Fibroblast of gingiva (primary cell): ENCODE results near the gene CUBN.

Experiments
- DNase-seq: peaks from one replicate; pipeline ENCODE4 v3.0.0-alpha.2; 2011; ENCODE audit warnings: low read depth

The CUBN gene

GRCh38 chr10:17129741-17130140 is at the start of gene CUBN:
Gene CUBN (minus strand): TSS chr10:17129811. CDS start chr10:17129765, 46 bp downstream.
- no peak for DNase-seq

GRCh38 chr10:17179002-17179401 is 49.4 kb upstream of the CUBN start:
- no peak for DNase-seq

- DNase-seq, result no peak
These were observed 48.4 kb upstream of the CUBN start for GRCh38 chr10:17178006-17178405.

GRCh38 chr10:17177014-17177413 is 47.4 kb upstream of the CUBN start:
- no peak for DNase-seq

GRCh38 chr10:17176091-17176490 is 46.5 kb upstream of the CUBN start:
- peak; percentile 40 for DNase-seq

GRCh38 chr10:17175551-17175950 is 45.9 kb upstream of the CUBN start:
- DNase-seq, result peak; percentile 17

GRCh38 chr10:17174626-17175025 is 45.0 kb upstream of the CUBN start:
- no peak for DNase-seq

- DNase-seq, result no peak
These were observed 41.6 kb upstream of the CUBN start for GRCh38 chr10:17171141-17171641.

- DNase-seq, result no peak
These were observed 40.2 kb upstream of the CUBN start for GRCh38 chr10:17169803-17170202.

- no peak for DNase-seq
These were observed 37.1 kb upstream of the CUBN start for GRCh38 chr10:17166699-17167098.

GRCh38 chr10:17162828-17163227 is 33.2 kb upstream of the CUBN start:
- DNase-seq, result no peak

GRCh38 chr10:17161775-17162174 is 32.2 kb upstream of the CUBN start:
- DNase-seq, result no peak

- DNase-seq, result no peak
These were observed 27.4 kb upstream of the CUBN start for GRCh38 chr10:17157024-17157423.

GRCh38 chr10:17155826-17156225 is 26.2 kb upstream of the CUBN start:
- no peak for DNase-seq

- no peak for DNase-seq
These were observed 24.5 kb upstream of the CUBN start for GRCh38 chr10:17154116-17154515.

GRCh38 chr10:17153321-17153720 is 23.7 kb upstream of the CUBN start:
- no peak for DNase-seq

- no peak for DNase-seq
These were observed 22.1 kb upstream of the CUBN start for GRCh38 chr10:17151716-17152115.

- no peak for DNase-seq
These were observed 18.4 kb upstream of the CUBN start for GRCh38 chr10:17147884-17148489.

- DNase-seq, result peak; percentile 46
These were observed 17.3 kb upstream of the CUBN start for GRCh38 chr10:17146892-17147291.

GRCh38 chr10:17145239-17145638 is 15.6 kb upstream of the CUBN start:
- DNase-seq, result no peak

- DNase-seq, result no peak
These were observed 15.1 kb upstream of the CUBN start for GRCh38 chr10:17144757-17145156.

- no peak for DNase-seq
These were observed 14.4 kb upstream of the CUBN start for GRCh38 chr10:17144032-17144431.

- peak; percentile 11 for DNase-seq
These were observed 13.6 kb upstream of the CUBN start for GRCh38 chr10:17143055-17143690.
